Osteocyte (in vitro differentiated cells): ENCODE data around the gene TCERG1L. TPM values are rescaled to one million over a fixed set of nuclear protein-coding genes. Genes with fewer than 3 reads are reported as not detected.

Source experiments
- DNase-seq: peaks from one replicate; pipeline ENCODE4 v3.0.0; 2021; ENCODE audit warnings: mixed read lengths; ENCODE audit not compliant: unreplicated experiment; ENCODE audit errors: extremely low spot score
- H3K27ac Mint-ChIP-seq: one replicate; pipeline ENCODE4 v1.8.0; 2021; ENCODE audit warnings: mild to moderate bottlenecking, mixed read lengths; ENCODE audit not compliant: unreplicated experiment
- H3K27me3 Mint-ChIP-seq: one replicate; pipeline ENCODE4 v1.8.0; 2021; ENCODE audit warnings: mixed read lengths; ENCODE audit not compliant: unreplicated experiment
- H3K36me3 Mint-ChIP-seq: one replicate; pipeline ENCODE4 v1.8.0; 2021; ENCODE audit warnings: mixed read lengths; ENCODE audit not compliant: unreplicated experiment
- H3K4me1 Mint-ChIP-seq: one replicate; pipeline ENCODE4 v1.8.0; 2021; ENCODE audit warnings: mixed read lengths; ENCODE audit not compliant: unreplicated experiment
- H3K4me3 Mint-ChIP-seq: one replicate; pipeline ENCODE4 v1.8.0; 2021; ENCODE audit warnings: mild to moderate bottlenecking, moderate library complexity, mixed read lengths; ENCODE audit not compliant: unreplicated experiment
- H3K9me3 Mint-ChIP-seq: one replicate; pipeline ENCODE4 v1.8.0; 2021; ENCODE audit warnings: mixed read lengths; ENCODE audit not compliant: unreplicated experiment
- total RNA-seq: library from RNA; stranded (reverse); gene quantifications from 2 replicates; pipeline ENCODE4 v1.2.1, GENCODE V29; 2021
- TF ChIP-seq, protein P1 (sequence below): fragments of 200-600 bp; sonication (generic); IDR thresholded peaks from 2 replicates; pipeline ENCODE4 v1.5.0; 2021; ENCODE audit warnings: antibody characterized with exemption, mild to moderate bottlenecking, moderate library complexity

Gene TCERG1L
- total RNA-seq, 1 donor from 2014 or later, result not detected

- Mint-ChIP-seq H3K27me3 (no peaks in the 10 kb centered on the region), H3K4me3 (no peak overlapping the region), H3K36me3 (peaks cover 3% of the 10 kb centered on the region), H3K27ac (no peak overlapping the region), H3K9me3 (peaks cover 37% of the 10 kb centered on the region), H3K4me1 (no peaks in the 10 kb centered on the region)
- TF ChIP-seq, protein P1, sequence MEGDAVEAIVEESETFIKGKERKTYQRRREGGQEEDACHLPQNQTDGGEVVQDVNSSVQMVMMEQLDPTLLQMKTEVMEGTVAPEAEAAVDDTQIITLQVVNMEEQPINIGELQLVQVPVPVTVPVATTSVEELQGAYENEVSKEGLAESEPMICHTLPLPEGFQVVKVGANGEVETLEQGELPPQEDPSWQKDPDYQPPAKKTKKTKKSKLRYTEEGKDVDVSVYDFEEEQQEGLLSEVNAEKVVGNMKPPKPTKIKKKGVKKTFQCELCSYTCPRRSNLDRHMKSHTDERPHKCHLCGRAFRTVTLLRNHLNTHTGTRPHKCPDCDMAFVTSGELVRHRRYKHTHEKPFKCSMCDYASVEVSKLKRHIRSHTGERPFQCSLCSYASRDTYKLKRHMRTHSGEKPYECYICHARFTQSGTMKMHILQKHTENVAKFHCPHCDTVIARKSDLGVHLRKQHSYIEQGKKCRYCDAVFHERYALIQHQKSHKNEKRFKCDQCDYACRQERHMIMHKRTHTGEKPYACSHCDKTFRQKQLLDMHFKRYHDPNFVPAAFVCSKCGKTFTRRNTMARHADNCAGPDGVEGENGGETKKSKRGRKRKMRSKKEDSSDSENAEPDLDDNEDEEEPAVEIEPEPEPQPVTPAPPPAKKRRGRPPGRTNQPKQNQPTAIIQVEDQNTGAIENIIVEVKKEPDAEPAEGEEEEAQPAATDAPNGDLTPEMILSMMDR, result no peak
- DNase-seq, result no peak
Observed at GRCh38 chr10:131086511-131086910, 225.0 kb downstream of the TCERG1L start.

GRCh38 chr10:131086094-131086493 lies 225.4 kb downstream of the TCERG1L start:
- no peaks in the 10 kb centered on the region for H3K4me1 Mint-ChIP-seq

DNA sequence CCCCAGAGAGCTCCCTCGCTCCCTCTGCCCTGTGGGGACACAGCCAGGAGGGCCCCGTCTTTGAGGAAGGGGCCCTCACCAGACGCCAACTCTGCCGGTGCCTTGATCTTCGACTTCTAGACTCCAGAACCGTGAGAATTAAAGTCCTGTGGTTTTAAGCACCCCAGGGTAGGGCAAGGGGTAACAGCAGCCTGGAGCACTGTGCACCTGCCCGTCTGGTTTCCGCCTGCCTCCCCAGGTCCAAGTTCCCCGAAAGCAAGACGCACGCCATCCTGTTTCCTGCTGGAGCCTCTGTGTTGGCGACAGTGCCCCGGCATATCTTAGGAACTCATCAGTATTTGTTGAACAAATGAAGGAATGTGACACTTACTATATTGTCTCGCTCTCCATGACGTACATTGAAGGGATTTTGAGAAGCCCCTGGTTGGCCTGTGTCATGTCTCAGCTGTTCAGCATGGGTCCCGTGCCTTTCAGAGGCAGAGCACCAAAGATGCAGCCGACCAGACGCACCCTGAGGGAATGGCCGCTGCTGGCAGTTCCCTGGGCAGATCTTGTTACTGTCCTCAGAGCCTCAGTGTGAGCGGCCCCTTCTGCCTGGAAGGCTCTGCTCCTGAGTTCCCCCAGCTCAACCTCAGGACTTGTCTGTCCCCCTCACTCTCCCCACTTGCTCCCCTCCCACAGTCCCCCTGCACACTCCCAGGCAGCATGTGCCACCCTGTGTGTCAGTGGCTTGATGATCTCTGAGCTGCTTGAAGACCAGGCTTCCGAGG lies 226.2 kb downstream of the TCERG1L start:
- Mint-ChIP-seq H3K36me3 (peaks cover 3% of the 10 kb centered on the region), H3K27me3 (no peaks in the 10 kb centered on the region), H3K4me3 (no peak overlapping the region), H3K27ac (no peak overlapping the region), H3K9me3 (peaks cover 38% of the 10 kb centered on the region), H3K4me1 (no peaks in the 10 kb centered on the region)
- no peak for DNase-seq
- TF ChIP-seq, protein P1, result no peak

More at GRCh38 chr10:131086094-131086493, 225.4 kb downstream of the TCERG1L start:
- H3K27me3 Mint-ChIP-seq, result no peaks in the 10 kb centered on the region
- no peak for DNase-seq
- no peak overlapping the region for H3K27ac Mint-ChIP-seq
- H3K9me3 Mint-ChIP-seq, result peaks cover 38% of the 10 kb centered on the region
- TF ChIP-seq, protein P1, result no peak
- peaks cover 3% of the 10 kb centered on the region for H3K36me3 Mint-ChIP-seq
- H3K4me3 Mint-ChIP-seq, result no peak overlapping the region

- Mint-ChIP-seq H3K36me3 (peaks cover 3% of the 10 kb centered on the region), H3K4me3 (no peak overlapping the region), H3K4me1 (no peaks in the 10 kb centered on the region), H3K27me3 (no peaks in the 10 kb centered on the region), H3K27ac (no peak overlapping the region), H3K9me3 (peaks cover 43% of the 10 kb centered on the region)
- TF ChIP-seq, protein P1, result no peak
- no peak for DNase-seq
Observed at GRCh38 chr10:131084791-131085090, 226.8 kb downstream of the TCERG1L start.

DNA sequence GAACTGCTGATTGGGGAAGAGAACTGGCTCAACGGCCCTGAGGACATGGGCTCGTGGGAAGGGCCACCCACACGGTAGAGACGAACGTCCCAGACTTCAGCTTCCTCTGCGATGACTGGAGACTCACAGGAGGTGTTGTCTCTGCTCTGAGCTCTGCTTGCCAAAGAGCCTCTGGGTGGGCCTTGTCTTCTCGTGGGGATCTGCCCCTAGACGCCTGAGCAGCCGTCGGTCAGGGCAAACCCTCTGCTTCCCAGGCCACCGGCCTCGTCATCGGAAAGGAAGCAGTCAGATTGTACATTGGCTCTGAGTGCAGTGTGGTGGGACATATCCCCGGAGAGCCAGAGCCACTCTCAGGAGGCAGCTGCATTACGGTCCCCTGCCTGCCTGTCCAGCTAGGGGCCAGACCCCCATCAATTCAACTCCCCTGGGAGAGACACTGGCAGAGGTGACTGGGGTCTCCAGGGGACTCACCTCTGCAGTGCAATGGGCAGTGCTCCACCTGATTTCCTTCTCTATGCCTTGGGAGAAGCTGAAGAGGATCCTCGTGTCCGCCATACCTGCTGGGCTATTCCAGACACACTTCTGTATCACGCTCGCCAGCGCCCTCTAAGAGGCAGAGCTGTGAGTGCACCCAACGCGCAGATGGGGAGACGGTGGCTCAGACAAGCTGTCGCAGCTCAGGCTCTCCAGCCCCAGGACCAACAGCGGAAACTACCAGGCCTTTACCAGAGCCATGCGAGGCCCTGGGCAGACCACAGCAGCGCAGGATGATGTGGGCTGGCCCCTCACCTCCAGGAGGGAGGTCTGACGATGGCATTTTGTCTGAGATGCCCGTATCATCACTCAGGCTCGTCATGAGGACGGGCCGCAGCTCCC lies 227.4 kb downstream of the TCERG1L start:
- H3K4me3 Mint-ChIP-seq, result no peak overlapping the region
- H3K4me1 Mint-ChIP-seq, result no peaks in the 10 kb centered on the region
- DNase-seq, result no peak
- H3K36me3 Mint-ChIP-seq, result peaks cover 3% of the 10 kb centered on the region
- TF ChIP-seq, protein P1, result no peak
- peaks cover 43% of the 10 kb centered on the region for H3K9me3 Mint-ChIP-seq
- no peak overlapping the region for H3K27ac Mint-ChIP-seq
- H3K27me3 Mint-ChIP-seq, result no peaks in the 10 kb centered on the region
